GM18517 (cell line): ENCODE measurements around the gene MFRP.
"Not testable (repeated sequence)": the region's sequence is repeated elsewhere in the genome, so short reads cannot be mapped to it uniquely, and the experiment has no call there.

Source experiments
- ATAC-seq: cut with Tn5 transposase; IDR thresholded peaks from one replicate; pipeline ENCODE4 v1.9.1; 2021; ENCODE audit warnings: mild to moderate bottlenecking, moderate library complexity; ENCODE audit not compliant: unreplicated experiment

Gene MFRP

DNA sequence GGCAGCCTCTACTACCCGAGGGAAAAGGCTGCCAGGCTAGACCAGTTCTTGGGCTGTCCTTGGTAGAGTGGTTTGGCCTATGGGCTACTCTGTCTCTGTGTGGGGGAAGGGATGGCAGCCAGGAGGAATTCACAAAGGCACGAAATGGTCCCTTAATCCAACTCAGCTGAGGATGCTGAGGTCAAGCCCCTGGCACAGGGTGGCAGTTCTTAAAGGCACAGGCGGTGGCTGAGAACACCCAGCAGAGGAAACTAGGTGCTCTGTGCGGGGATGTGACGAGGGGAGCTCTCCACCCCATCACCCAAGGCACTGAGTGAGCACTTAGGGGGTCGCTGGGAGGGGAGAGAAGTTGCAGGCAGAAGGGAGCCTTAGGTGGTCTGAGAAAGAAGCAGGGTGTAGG lies at the start of gene MFRP:
Gene MFRP, minus strand, starts transcription at position 101 of the 400 bp plus-strand sequence. CDS start 192 bp downstream, outside the sequence.
- ATAC-seq, result no peak

GRCh38 chr11:119391275-119391674 lies 44.8 kb upstream of the MFRP start:
- no peak for ATAC-seq

DNA sequence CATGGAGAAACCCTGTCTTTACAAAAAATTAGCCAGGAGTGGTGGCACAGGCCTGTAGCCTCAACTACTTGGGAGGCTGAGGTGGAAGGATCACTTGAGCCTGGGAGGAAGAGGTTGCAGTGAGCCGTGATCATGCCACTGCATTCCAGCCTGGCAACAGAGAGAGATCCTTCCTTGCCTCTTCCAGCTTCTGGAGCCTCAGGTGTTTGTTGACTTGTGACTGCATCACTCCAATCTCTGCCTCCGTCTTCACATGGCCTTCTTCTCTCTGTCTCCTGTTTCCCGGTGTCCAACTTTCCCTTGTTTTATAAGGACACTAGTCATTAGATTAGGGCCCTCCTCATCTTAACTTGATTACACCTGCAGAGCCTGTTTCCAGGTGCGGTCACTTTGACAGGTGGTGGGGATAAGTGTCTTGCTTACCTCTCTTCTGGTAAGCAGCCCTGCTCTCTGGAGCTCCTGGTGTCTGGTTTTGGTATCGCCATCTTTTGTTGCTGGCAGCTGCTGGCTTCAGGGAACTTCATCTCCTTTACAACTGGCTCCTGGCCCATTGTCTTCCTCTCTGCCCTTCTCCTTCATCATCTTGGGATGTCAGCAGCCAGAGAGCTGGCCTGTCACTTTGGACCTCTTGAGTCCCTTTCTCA lies 43.2 kb upstream of the MFRP start:
- no peak for ATAC-seq

DNA sequence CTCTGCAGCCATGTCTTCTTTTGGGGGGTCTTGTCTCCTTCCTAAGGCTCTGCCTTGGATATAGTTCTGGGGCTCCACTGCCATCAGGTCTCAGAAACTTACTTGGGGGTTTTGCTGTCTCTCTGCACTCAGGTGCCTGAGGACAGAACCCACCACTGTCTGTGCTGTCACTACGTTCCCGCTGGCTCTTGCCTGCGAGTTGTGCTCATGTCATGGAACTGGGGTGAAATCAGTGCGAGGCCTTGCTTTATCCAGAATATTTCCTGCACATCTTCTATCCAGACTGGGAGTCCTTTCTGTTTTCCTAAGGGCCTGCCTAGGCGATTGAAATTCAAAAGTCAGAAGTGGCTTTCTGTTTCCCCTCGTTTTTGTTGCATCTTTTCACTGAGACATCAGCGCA lies 41.6 kb upstream of the MFRP start:
- no peak for ATAC-seq

DNA sequence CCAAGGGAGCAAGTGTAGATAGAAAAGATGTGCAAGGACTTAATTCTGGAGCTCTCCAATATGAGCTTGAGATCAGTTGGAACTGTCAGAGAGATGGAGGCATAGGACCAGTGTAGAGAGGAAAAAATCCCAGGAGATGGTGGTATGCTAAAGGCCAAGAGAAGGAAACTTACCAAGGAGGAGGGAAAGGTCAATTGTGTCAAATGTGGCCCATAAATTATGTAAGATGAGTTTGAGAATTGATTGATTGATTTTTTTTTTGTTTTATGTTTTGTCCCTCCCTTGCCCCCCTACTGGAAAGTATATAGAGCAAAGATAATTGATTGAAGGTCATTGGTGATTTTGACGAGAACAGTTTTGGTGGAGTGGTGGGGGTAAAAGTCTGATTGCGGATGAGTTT lies 37.8 kb upstream of the MFRP start:
- ATAC-seq, result no peak

DNA sequence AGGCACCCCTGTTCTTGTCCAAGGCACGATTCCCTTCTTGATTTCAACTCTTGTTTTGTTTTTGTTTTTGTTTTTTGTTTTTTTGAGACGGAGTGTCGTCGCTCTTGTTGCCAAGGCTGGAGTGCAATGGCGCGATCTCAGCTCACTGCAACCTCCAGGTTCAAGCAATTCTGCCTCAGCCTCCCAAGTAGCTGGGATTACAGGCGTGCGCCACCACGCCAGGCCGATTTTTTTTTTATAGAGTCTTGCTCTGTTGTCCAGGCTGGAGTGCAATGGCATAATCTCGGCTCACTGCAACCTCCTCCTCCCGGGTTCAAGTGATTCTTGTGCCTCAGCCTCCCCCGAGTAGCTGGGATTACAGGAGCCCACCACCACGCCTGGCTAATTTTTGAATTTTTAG lies 36.0 kb upstream of the MFRP start:
- not testable (repeated sequence) for ATAC-seq

DNA sequence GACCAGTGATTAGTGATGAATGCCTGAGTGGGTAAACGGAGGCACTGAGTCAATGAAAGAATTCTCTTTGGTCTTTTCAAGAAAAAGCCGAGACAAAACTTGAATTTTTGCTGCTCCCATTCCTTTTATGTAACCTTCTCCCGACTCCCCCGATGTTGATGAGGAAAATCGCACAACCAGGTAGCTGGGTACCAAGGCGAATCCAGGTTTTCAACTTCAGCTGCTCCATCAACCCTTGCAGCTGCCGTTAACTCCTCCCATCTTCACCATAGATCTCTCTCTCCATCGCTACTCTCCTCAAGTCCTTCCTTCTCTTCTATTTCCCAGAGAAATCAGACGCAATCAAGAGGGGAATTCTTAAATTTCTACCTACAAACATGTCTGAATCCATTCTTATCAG lies 35.6 kb upstream of the MFRP start:
- no peak for ATAC-seq

DNA sequence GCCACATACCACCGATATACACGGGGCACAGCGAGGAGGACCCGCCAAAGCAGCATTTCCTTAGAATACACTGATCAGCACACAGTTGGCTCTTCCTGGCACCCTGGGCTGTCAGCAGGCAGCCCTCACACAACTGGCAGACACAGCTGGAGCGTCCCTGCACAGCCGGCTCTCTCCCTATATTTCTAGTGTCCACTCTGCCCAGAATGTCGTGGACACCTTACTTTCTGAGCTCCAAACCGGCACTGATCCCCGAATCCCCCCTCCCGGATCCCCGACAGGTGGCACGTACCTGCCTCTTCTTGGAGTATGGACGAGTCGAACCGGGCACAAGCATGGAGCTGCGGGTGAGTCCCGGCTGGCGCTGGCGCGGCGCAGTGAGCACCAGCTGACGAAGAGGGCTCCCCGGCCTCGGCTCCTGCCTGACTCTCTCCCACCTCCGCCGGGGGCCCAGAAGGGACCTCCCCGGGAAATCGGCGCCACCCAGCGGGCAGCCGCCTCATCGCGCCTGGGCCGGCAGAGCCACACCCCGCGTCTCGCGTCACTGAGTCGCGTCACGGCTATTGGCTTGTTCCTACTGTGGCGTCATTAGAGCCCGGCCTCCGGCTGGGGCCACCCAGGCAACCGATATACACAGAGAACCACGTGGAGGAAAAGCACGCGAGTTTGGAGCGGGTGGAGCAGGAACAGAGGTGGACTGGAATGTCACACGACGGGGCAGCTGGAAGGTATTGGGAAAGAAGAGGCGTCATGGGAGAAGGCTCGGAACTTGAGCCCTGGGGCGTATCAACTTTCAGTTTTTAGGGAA lies 34.9 kb upstream of the MFRP start, which contains the start of gene USP2:
Gene USP2, minus strand, starts transcription at position 510 of the 808 bp plus-strand sequence. CDS start 8,210 bp downstream, outside the sequence.
- ATAC-seq, result peak; percentile 91

GRCh38 chr11:119380827-119381180 lies 34.3 kb upstream of the MFRP start:
- ATAC-seq, result no peak

GRCh38 chr11:119380160-119380826 lies 33.8 kb upstream of the MFRP start:
- ATAC-seq, result no peak

- no peak for ATAC-seq
These were observed 32.5 kb upstream of the MFRP start for GRCh38 chr11:119378851-119379465.

- ATAC-seq, result no peak
These were observed 31.6 kb upstream of the MFRP start for GRCh38 chr11:119377961-119378667.

- ATAC-seq, result no peak
These were observed 30.8 kb upstream of the MFRP start for GRCh38 chr11:119377112-119377901.

GRCh38 chr11:119376197-119376847 lies 29.8 kb upstream of the MFRP start:
- ATAC-seq, result no peak

- ATAC-seq, result no peak
These were observed 29.1 kb upstream of the MFRP start for GRCh38 chr11:119375337-119376196.

GRCh38 chr11:119374632-119375336 lies 28.3 kb upstream of the MFRP start:
- no peak for ATAC-seq

GRCh38 chr11:119373921-119374631 lies 27.6 kb upstream of the MFRP start:
- no peak for ATAC-seq
